DOHH2 (cell line): Measurements from ENCODE around the gene LARP6.

Experiments
- H3F3A ChIP-seq: fragments of 200-600 bp; sonication (generic), shearing (Covaris generic); 2 replicates; pipeline ENCODE4 v1.6.0; 2016; ENCODE audit warnings: antibody characterized with exemption, mild to moderate bottlenecking; ENCODE audit not compliant: control insufficient read depth, insufficient read depth
- H3K27ac ChIP-seq: fragments of 200-600 bp; sonication (generic); 2 replicates; pipeline ENCODE4 v1.5.1; 2014; ENCODE audit warnings: low read depth, mild to moderate bottlenecking, low read length, moderate library complexity
- H3K27me3 ChIP-seq: fragments of 200-600 bp; sonication (generic); 2 replicates; pipeline ENCODE4 v1.6.1; 2014; ENCODE audit warnings: mild to moderate bottlenecking, low read length, mixed read lengths; ENCODE audit not compliant: control insufficient read depth
- H3K36me3 ChIP-seq: fragments of 200-600 bp; sonication (generic); 2 replicates; pipeline ENCODE4 v1.6.1; 2014; ENCODE audit warnings: mild to moderate bottlenecking, low read length, moderate library complexity, mixed read lengths; ENCODE audit not compliant: control insufficient read depth
- H3K4me1 ChIP-seq: fragments of 200-600 bp; sonication (generic); 2 replicates; pipeline ENCODE4 v1.6.1; 2014; ENCODE audit warnings: mild to moderate bottlenecking, low read length, mixed read lengths; ENCODE audit not compliant: control insufficient read depth
- H3K4me2 ChIP-seq: fragments of 200-600 bp; sonication (generic); 2 replicates; pipeline ENCODE4 v1.6.0; 2014; ENCODE audit warnings: mild to moderate bottlenecking, low read length, moderate library complexity
- H3K4me3 ChIP-seq: fragments of 200-600 bp; sonication (generic); 2 replicates; pipeline ENCODE4 v1.5.1; 2014; ENCODE audit warnings: mild to moderate bottlenecking, low read length, mixed read lengths
- H3K79me2 ChIP-seq: fragments of 200-600 bp; sonication (generic); 2 replicates; pipeline ENCODE4 v1.6.1; 2014; ENCODE audit warnings: mild to moderate bottlenecking, low read length, mixed read lengths; ENCODE audit not compliant: control insufficient read depth
- H3K9me2 ChIP-seq: fragments of 200-600 bp; sonication (generic); replicated peaks from 2 replicates; pipeline ENCODE4 v1.6.1; 2014; ENCODE audit warnings: mild to moderate bottlenecking, low read length, mixed read lengths; ENCODE audit not compliant: control insufficient read depth
- H3K9me3 ChIP-seq: fragments of 200-600 bp; sonication (generic); 2 replicates; pipeline ENCODE4 v1.6.1; 2014; ENCODE audit warnings: antibody characterized with exemption, low read length, mixed read lengths; ENCODE audit not compliant: control insufficient read depth, insufficient read depth
- H4K20me1 ChIP-seq: fragments of 200-600 bp; sonication (generic); 2 replicates; pipeline ENCODE4 v1.6.0; 2014; ENCODE audit warnings: low read depth, mild to moderate bottlenecking, antibody characterized with exemption, low read length, moderate library complexity; ENCODE audit not compliant: control insufficient read depth, insufficient read depth
- CTCF ChIP-seq: fragments of 200-600 bp; sonication (generic); IDR thresholded peaks from one replicate; pipeline ENCODE4 v1.5.1; 2014; ENCODE audit warnings: antibody characterized with exemption, mild to moderate bottlenecking, low read depth, low read length; ENCODE audit not compliant: poor library complexity, severe bottlenecking
- EZH2phosphoT487 ChIP-seq: fragments of 200-600 bp; sonication (generic); IDR thresholded peaks from 2 replicates; pipeline ENCODE4 v1.6.1; 2017; ENCODE audit warnings: borderline replicate concordance, mild to moderate bottlenecking, antibody characterized with exemption, low read length, moderate library complexity, mixed read lengths

LARP6 gene

GRCh38 chr15:70852501-70853317 is 1.2 kb downstream of the LARP6 start:
- no peaks in the 10 kb centered on the region for H3F3A ChIP-seq
- no peaks in the 10 kb centered on the region for H3K4me1 ChIP-seq
- TF ChIP-seq EZH2phosphoT487 (no peak), CTCF (no peak)
- no peaks in the 10 kb centered on the region for H3K9me3 ChIP-seq
- H3K27me3 ChIP-seq: peaks cover 5% of the 10 kb centered on the region; the same call in 1 of the 2 replicates
- H3K36me3 ChIP-seq: no peaks in the 10 kb centered on the region
- H4K20me1 ChIP-seq: no peaks in the 10 kb centered on the region
- no peak overlapping the region for H3K4me3 ChIP-seq
- H3K4me2 ChIP-seq: no peak overlapping the region
- H3K27ac ChIP-seq: no peak overlapping the region
- no peaks in the 10 kb centered on the region for H3K9me2 ChIP-seq
- H3K79me2 ChIP-seq: no peaks in the 10 kb centered on the region

- Histone ChIP-seq H3K79me2 (no peaks in the 10 kb centered on the region), H3K4me3 (no peak overlapping the region), H3K4me1 (no peaks in the 10 kb centered on the region), H3F3A (no peaks in the 10 kb centered on the region), H3K9me2 (no peaks in the 10 kb centered on the region), H3K4me2 (no peak overlapping the region), H3K36me3 (no peaks in the 10 kb centered on the region), H4K20me1 (no peaks in the 10 kb centered on the region), H3K27me3 (peaks cover 5% of the 10 kb centered on the region; the same call in 1 of the 2 replicates), H3K9me3 (no peaks in the 10 kb centered on the region), H3K27ac (no peak overlapping the region)
- no peak for TF ChIP-seq CTCF
- TF ChIP-seq EZH2phosphoT487: no peak
Measured at GRCh38 chr15:70851889-70852288, 2.1 kb downstream of the LARP6 start.

DNA sequence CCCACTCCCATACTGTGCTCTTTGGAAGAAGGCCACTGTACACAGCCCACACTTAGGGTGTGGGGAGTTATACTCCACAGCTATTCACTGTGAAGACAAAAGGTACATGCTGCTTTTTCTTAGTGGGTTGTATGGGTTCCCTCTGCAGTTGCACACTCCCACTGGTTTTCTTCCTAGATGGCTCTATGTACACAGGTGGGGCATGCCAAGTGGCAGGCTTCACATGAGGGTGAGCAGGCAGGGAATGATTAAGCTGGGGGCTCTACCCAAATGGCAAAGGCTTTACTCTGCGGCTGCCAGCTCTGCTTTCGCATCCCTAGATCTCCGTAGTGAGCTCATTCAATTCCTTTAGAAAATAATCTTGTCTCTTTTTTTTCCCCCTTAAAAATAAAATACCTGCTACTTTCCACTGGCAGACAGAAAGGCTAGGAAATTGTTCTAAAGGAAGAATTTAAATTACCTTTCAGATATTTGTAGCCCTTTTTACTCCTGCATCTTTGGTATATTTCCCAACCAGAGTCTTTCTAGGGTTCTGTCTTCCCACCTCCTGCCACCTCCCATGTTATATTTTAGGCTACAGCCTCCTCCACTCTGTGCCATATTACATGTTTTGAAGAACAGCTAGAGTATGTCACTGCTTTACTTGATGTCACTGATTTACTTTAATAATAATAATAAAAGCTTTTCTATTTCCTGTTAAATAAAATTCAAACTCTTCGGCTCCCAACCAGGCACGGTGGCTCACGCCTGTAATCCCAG is 8.2 kb downstream of the LARP6 start:
- H3K4me1 ChIP-seq: no peaks in the 10 kb centered on the region
- no peaks in the 10 kb centered on the region for H3K9me3 ChIP-seq
- H3K9me2 ChIP-seq: no peaks in the 10 kb centered on the region
- H3K27me3 ChIP-seq: peaks cover 2% of the 10 kb centered on the region; the same call in 1 of the 2 replicates
- H3K36me3 ChIP-seq: no peaks in the 10 kb centered on the region
- no peak overlapping the region for H3K4me2 ChIP-seq
- no peaks in the 10 kb centered on the region for H4K20me1 ChIP-seq
- H3F3A ChIP-seq: no peaks in the 10 kb centered on the region
- H3K27ac ChIP-seq: no peak overlapping the region
- H3K79me2 ChIP-seq: no peaks in the 10 kb centered on the region
- H3K4me3 ChIP-seq: no peak overlapping the region
- TF ChIP-seq CTCF: no peak
- no peak for TF ChIP-seq EZH2phosphoT487
